IgD-negative memory B cell (primary cell): ENCODE data around the gene PURB. TPM values are rescaled to one million over a fixed set of nuclear protein-coding genes. Genes with fewer than 3 reads are reported as not detected.
A peak's percentile ranks its signal among the peaks of the same experiment; 100 is the strongest.
"Not testable (repeated sequence)": the region's sequence is repeated elsewhere in the genome, so short reads cannot be mapped to it uniquely, and the experiment has no call there.

Source experiments
- H3K27ac Mint-ChIP-seq, 3 donors: one replicate each; pipeline ENCODE4 v1.8.0; 2020 to 2022; ENCODE audit warnings: mild to moderate bottlenecking in 3 of 3, mixed read lengths in 3 of 3, moderate library complexity in 1 of 3
- H3K27me3 Mint-ChIP-seq: one replicate; pipeline ENCODE4 v1.8.0; 2021; ENCODE audit warnings: mixed read lengths
- H3K36me3 Mint-ChIP-seq: one replicate; pipeline ENCODE4 v1.8.0; 2020; ENCODE audit warnings: mild to moderate bottlenecking, mixed read lengths
- H3K4me1 Mint-ChIP-seq, 3 donors: one replicate each; pipeline ENCODE4 v1.8.0; 2020 to 2022; ENCODE audit warnings: mixed read lengths in 3 of 3, mild to moderate bottlenecking in 1 of 3
- H3K4me3 Mint-ChIP-seq, 4 donors: one replicate each; pipeline ENCODE4 v1.8.0; 2020 to 2022; ENCODE audit warnings: mild to moderate bottlenecking in 4 of 4, mixed read lengths in 4 of 4, moderate library complexity in 3 of 4
- H3K9me3 Mint-ChIP-seq, 3 donors: one replicate each; pipeline ENCODE4 v1.8.0; 2020 to 2021; ENCODE audit warnings: mixed read lengths in 3 of 3, mild to moderate bottlenecking in 1 of 3
- polyA plus RNA-seq: library from polyadenylated mRNA; unstranded; fragments of 300-500 nt; fragmentation: Illumina TruSeq; gene quantifications from one replicate; pipeline ENCODE4 v1.2.3, GENCODE V29; 2021

The PURB gene
- polyA plus RNA-seq, 1 donor from 2014 or later = 1.5 TPM

DNA sequence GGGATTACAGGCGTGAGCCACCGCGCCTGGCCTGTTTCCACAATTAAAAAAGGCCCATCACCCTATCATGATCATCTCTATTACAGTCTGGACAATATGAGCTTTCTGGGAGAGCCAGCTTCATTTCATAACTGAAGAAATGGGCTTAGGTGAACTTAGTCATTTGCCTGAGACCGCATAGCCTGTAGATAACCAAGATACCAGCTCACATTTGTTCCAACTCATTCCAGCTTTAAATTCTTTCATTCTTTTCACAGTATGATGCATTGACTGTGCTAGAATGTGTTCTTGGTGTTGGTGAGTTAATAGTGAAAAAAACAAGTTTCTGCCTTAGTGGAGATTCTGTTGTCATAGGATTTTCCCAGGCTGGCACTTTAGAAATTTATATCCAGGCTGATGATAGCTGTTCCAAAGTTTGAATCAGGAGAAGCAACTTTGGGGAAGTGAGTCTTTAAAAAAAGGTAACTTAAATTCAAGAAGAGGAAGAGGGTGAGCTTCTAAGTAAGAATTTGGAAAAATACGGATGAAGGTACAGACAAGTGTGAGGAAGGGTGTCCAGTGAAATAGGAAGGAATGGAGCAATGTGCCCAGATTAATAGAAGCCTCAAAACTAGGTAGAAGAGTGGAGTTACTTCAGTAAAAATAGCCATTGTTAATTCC, 35.3 kb downstream of the PURB start:
- no peaks in the 10 kb centered on the region for H3K9me3 Mint-ChIP-seq
- H3K36me3 Mint-ChIP-seq = peaks cover 2% of the 10 kb centered on the region
- no peaks in the 10 kb centered on the region for H3K27me3 Mint-ChIP-seq
- peak overlapping the region; percentile 46 to 95 (median 81) for H3K4me3 Mint-ChIP-seq
- H3K4me1 Mint-ChIP-seq = peaks cover 17 to 24% (median 22%) of the 10 kb centered on the region in 3 donors
- peak overlapping the region in 1 of 3 donors; percentile 22 for H3K27ac Mint-ChIP-seq

DNA sequence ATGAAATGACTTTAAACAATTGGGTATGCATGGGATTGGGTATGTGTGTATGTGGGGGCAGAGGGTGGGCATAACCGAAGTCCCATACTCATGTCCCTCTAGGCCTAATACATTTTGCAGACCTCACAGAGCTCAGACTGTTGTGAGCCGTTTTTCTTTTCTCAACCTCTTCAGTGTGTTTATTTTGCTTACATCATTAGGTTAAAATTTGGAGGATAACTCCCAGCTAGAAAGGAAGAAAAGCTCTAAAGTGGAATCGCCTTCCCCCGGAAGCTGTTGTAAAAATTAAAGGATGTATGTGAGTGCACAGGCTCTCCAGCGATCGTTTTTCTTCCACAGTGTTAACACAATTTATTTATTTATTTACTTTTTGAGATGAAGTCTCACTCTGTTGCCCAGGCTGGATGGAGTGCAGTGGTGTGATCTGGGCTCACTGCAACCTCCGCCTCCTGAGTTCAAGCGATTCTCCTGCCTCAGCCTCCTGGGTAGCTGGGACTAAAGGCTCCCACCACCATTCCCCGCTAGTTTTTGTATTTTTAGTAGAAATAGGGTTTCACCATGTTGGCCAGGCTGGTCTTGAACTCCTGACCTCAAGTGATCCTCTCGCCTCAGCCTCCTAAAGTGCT, 36.0 kb downstream of the PURB start:
- Mint-ChIP-seq H3K9me3 (no peaks in the 10 kb centered on the region), H3K36me3 (peaks cover 2% of the 10 kb centered on the region), H3K27ac (peak overlapping the region in 1 of 3 donors; percentile 94), H3K4me3 (peak overlapping the region; percentile 90 to 95 (median 94)), H3K4me1 (peaks cover 21 to 25% (median 22%) of the 10 kb centered on the region in 3 donors), H3K27me3 (no peaks in the 10 kb centered on the region)

DNA sequence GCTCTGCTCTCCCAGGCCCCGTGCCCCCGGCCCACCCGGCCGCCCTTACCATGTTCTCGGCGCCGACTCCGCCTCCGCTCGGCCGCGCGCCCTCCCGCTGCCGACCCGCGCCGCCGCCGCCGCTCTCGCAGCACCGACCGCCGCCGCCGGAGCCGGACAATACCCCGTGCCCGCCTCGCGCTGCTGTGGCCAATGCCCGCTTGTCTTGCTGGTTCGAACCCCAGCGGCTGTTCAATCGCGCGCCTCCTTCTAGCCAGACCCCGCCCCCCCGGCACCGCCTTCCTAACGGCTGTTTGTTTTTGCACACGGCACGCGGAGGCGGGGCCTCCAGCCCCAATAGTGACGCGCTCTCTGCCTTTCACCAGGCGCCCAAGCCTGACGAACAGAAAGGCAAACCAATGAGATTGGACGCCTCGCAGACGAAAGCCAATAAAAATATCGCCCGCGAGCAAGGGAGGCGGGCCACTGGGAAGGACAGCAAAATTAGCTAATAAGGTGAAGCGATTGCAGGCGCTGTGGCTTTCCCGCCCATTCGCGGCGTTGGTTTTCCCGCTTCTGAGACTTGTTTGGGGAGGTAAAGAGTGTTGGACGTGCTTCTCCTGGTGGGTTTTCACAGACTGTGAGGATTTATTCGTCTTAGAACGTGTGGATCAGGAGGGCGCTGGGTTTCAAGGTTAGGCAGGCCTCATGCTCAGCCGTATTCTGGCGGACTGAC, 37.3 kb downstream of the PURB start, which contains the start of gene H2AZ2:
TSS of gene H2AZ2 (minus strand) at position 168 of the 715 bp plus-strand sequence. CDS start at position 52, 116 bp downstream.
- Mint-ChIP-seq H3K9me3 (no peaks in the 10 kb centered on the region), H3K4me1 (peaks cover 22 to 26% (median 22%) of the 10 kb centered on the region in 3 donors), H3K27ac (peak within 1 kb of the TSS; percentile 94 to 99 (median 98)), H3K4me3 (peak within 1 kb of the TSS; percentile 90 to 98 (median 95)), H3K27me3 (no peaks in the 10 kb centered on the region), H3K36me3 (peaks cover 2% of the 10 kb centered on the region)

DNA sequence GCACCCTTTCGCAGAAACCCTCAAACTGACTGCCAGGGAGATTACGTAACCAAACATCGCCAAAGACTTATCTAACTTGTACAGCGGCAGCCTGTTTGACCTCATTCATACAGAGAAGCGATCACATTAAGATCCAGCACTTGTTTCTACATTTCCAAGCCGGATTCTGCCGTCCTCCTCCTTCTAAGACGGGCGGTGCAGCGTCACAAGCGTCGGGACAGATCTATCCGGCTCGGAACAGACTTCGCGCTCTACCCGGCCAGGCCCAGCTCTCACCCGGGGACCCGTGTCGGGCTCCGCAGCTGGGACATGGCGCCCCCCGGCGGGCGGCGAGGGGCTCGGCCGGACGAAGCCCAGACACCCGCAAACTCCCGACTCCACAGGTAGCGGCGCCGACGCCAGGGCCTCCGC, 37.8 kb downstream of the PURB start:
- Mint-ChIP-seq H3K4me1 (peaks cover 22 to 28% (median 23%) of the 10 kb centered on the region in 3 donors), H3K27ac (peak overlapping the region; percentile 94 to 99 (median 98)), H3K27me3 (no peaks in the 10 kb centered on the region), H3K4me3 (peak overlapping the region; percentile 90 to 98 (median 95)), H3K9me3 (no peaks in the 10 kb centered on the region), H3K36me3 (peaks cover 2% of the 10 kb centered on the region)

DNA sequence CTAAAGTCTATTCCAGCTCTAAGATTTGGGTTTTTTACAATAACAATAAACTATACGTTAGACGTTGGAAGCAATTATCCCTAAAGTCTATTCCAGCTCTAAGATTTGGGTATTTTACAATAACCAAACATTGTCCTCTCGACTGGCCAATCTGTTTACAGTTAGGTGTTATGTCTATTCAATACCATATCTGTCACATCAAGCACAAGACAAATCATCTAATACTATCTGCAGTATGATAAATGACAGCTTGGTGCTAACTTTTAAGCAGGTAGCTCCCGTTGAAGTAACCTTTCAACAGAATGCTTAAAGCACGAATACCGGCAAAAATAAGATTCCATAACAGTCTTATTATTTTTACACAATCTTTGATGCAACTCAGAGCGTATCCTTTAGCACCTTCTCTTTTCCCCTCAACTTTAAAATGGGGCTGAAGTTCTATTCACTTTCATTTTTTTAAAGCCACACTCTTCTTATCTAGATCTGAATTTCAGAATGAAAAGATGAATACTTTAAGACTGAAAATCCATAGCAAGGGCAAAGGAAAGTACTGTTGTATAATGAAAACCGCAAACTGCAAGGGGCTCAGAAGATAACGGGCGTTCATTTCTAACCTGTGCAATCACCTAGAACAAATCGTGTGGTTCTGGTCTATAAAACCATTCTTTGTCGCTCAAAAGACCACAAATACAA, 38.4 kb downstream of the PURB start:
- H3K27ac Mint-ChIP-seq = peak overlapping the region; percentile 94 to 99 (median 98)
- H3K36me3 Mint-ChIP-seq = peaks cover 2% of the 10 kb centered on the region
- no peaks in the 10 kb centered on the region for H3K27me3 Mint-ChIP-seq
- peak overlapping the region; percentile 90 to 98 (median 95) for H3K4me3 Mint-ChIP-seq
- H3K4me1 Mint-ChIP-seq = peaks cover 22 to 29% (median 23%) of the 10 kb centered on the region in 3 donors
- H3K9me3 Mint-ChIP-seq = no peaks in the 10 kb centered on the region

DNA sequence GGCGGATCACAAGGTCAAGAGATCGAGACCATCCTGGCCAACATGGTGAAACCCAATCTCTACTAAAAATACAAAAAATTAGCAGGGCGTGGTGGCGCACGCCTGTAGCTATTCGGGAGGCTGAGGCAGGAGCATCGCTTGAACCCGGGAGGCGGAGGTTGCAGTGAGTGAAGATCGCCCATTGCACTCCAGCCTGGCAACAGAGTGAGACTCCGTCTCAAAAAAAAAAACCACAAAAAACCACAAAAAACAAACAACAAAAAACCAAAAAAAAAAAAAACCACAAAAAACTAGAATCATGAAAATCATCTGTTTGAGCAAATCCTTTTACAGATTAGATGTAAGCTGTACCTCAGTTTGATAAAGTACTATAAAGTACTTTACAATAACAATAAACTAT, 38.9 kb downstream of the PURB start:
- H3K4me1 Mint-ChIP-seq = peaks cover 22 to 29% (median 27%) of the 10 kb centered on the region in 3 donors
- not testable (repeated sequence) for H3K27me3 Mint-ChIP-seq, H3K36me3 Mint-ChIP-seq, H3K9me3 Mint-ChIP-seq
- H3K27ac Mint-ChIP-seq = peak overlapping the region; percentile 94 to 99 (median 98)
- peak overlapping the region; percentile 90 to 98 (median 95) for H3K4me3 Mint-ChIP-seq

DNA sequence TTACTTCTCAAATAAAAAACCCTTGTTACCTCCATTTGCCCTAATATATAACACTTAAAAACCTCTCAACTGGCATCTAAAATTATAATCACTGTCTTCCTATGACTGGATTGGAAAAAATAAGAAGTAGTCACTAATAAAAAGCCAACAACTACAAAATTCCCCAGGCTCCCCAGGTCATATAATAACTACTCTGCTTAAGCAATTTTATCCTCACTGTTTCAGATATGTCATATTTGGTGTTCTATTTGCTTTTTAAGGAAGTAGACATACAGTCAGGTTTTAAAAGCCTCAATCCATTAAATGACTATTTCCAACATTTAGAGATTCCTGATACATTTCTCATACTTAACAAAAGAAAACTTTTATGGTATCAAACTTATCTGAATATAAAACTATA, 39.9 kb downstream of the PURB start:
- H3K4me3 Mint-ChIP-seq = peak overlapping the region in 2 of 4 donors; percentile 11 to 98
- no peaks in the 10 kb centered on the region for H3K27me3 Mint-ChIP-seq
- peak overlapping the region in 2 of 3 donors; percentile 94 to 98 for H3K27ac Mint-ChIP-seq
- H3K36me3 Mint-ChIP-seq = peaks cover 4% of the 10 kb centered on the region
- peaks cover 22 to 29% (median 27%) of the 10 kb centered on the region in 3 donors for H3K4me1 Mint-ChIP-seq
- no peaks in the 10 kb centered on the region for H3K9me3 Mint-ChIP-seq

DNA sequence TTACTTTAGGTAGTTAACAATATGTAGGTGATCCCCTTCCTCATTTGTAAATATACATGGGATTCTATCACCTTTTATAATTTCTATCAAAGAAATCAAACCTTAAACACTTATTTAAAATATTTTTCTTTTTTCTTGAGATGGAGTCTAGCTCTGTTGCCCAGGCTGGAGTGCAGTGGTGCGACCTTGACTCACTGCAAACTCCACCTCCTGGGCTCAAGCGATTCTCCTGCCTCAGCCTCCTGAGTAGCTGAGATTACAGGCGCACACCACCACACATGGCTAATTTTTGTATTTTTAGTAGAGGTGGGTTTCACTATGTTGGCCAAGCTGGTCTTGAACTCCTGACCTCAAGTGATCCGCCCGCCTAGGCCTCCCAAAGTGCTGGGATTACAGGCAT, 41.9 kb downstream of the PURB start:
- not testable (repeated sequence) for H3K9me3 Mint-ChIP-seq, H3K27me3 Mint-ChIP-seq, H3K27ac Mint-ChIP-seq, H3K4me3 Mint-ChIP-seq, H3K36me3 Mint-ChIP-seq
- H3K4me1 Mint-ChIP-seq = peaks cover 24 to 28% (median 26%) of the 10 kb centered on the region in 3 donors

DNA sequence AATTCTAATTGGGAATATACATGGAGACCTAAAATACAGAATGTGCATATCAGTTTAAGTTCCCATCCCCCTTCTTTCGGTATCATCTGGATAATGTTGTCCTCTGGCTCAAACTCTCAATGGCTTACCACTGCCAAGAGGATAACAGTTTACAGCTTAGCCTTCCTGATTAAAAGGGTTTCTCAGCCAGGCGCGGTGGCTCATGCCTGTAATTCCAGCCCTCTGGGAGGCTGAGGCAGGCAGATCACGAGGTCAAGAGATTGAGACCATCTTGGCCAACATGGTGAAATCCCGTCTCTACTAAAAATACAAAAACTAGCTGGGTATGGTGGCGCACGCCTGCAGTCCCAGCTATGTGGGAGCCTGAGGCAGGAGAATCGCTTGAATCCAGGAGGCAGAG, 42.7 kb downstream of the PURB start:
- H3K27ac Mint-ChIP-seq, H3K27me3 Mint-ChIP-seq, H3K9me3 Mint-ChIP-seq, H3K4me3 Mint-ChIP-seq, H3K36me3 Mint-ChIP-seq: not testable (repeated sequence)
- H3K4me1 Mint-ChIP-seq = peaks cover 22 to 23% (median 23%) of the 10 kb centered on the region in 3 donors

DNA sequence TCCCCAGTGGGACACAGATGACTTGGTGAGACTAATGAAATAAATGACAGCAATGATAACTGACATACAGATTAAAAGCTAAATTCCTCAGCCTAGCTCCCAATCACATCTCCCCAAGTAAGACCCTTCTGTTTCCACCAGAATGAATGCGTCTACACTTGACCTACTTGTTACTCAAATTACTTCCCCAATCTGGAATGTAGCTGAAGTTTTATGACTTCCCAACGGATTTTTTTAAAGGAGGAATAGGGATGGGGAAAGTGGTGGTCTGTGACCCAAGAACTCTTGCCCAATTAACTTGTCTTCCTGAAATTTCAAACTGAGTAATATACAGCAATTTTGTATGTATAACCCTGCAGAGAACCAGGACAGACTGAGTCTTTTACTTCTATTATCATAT, 46.6 kb downstream of the PURB start:
- peaks cover 6% of the 10 kb centered on the region for H3K36me3 Mint-ChIP-seq
- peaks cover 6% of the 10 kb centered on the region in 3 donors for H3K4me1 Mint-ChIP-seq
- H3K27me3 Mint-ChIP-seq = no peaks in the 10 kb centered on the region
- H3K27ac Mint-ChIP-seq = peak overlapping the region in 1 of 3 donors; percentile 54
- no peaks in the 10 kb centered on the region for H3K9me3 Mint-ChIP-seq
- H3K4me3 Mint-ChIP-seq = no peak overlapping the region

DNA sequence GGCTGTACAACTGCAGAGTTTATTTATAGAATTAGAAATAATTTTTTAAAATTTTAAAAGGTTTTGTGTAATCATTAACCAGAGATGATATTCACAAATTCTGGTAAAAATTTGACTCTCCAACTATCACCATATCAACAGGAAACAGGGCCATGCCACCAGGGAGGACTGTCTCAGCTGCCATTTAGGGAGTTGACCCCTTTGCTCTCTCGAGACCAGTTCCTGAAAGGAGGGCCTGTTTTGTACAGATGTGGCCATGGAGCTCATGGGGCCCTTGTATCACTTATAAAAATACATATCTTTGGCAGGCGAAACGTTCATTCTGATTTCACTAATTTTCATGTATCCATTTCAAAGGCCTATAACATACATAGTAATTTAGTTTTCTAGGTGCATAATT, 57.8 kb downstream of the PURB start:
- Mint-ChIP-seq H3K4me1 (peaks cover 0 to 3% (median 0%) of the 10 kb centered on the region in 3 donors), H3K9me3 (no peaks in the 10 kb centered on the region), H3K36me3 (peaks cover 3% of the 10 kb centered on the region), H3K4me3 (no peak overlapping the region), H3K27me3 (no peaks in the 10 kb centered on the region), H3K27ac (peak overlapping the region in 2 of 3 donors; percentile 67 to 81)

Other genes starting within 250 kb of the PURB start
- gene ZMIZ2, start 136.7 kb downstream of the PURB start, polyA plus RNA-seq = 15.5 TPM
- 4,265 TPM for gene PPIA, start 88.8 kb downstream of the PURB start, polyA plus RNA-seq
- gene H2AZ2, start 37.4 kb downstream of the PURB start, polyA plus RNA-seq = 148 TPM
- 167 TPM for gene MYO1G, start 93.5 kb upstream of the PURB start, polyA plus RNA-seq
- gene CCM2, start 114.7 kb upstream of the PURB start, polyA plus RNA-seq = 81.8 TPM
- not detected for gene NACAD, start 203.4 kb upstream of the PURB start, polyA plus RNA-seq
- gene TBRG4, start 226.2 kb upstream of the PURB start, polyA plus RNA-seq = 50.5 TPM